Left kidney (tissue), 2 donors: ENCODE data around the gene TALDO1. TPM values are rescaled to one million over a fixed set of nuclear protein-coding genes. Genes with fewer than 3 reads are reported as not detected.
"Not testable (repeated sequence)": the region's sequence is repeated elsewhere in the genome, so short reads cannot be mapped to it uniquely, and the experiment has no call there.

ENCODE experiments used
- DNase-seq: peaks from one replicate; pipeline ENCODE4 v3.0.0-alpha.2; 2013
- polyA plus RNA-seq: library from polyadenylated mRNA; unstranded; fragments of 120-200 nt; gene quantifications from one replicate; pipeline ENCODE4 v1.2.1, GENCODE V29; 2013; ENCODE audit not compliant: insufficient read length

TALDO1 gene
- polyA plus RNA-seq, 1 donor, result 116 TPM

DNA sequence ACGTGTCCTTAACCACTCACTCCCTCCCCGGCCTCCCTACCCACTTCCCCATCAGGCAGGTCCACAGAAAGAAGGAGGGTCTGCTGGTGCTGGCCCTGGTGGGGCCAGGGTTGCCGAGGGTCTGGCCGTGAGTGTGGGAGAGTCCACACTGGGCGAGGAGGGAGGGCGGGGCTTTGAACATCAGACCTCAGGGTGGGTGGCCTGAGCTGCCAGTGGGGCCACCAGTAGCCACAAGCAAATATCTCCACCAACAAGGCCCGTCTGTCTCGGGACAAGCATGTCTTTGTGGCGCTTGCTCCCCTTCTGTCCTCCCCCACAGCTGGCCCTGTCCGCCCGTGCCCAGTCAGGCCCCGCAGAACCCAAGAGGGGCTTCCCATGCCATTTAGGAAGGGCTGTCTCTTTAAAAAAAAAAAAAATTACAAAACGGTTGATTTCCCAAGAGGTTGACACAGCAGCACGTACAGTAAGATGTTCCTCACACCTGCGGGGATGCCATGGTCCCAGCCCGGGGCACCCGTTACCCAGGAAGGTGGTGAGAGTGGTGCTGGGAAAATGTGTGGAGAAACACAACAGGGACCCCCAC is 17.7 kb upstream of the TALDO1 start:
- no peak for DNase-seq

DNA sequence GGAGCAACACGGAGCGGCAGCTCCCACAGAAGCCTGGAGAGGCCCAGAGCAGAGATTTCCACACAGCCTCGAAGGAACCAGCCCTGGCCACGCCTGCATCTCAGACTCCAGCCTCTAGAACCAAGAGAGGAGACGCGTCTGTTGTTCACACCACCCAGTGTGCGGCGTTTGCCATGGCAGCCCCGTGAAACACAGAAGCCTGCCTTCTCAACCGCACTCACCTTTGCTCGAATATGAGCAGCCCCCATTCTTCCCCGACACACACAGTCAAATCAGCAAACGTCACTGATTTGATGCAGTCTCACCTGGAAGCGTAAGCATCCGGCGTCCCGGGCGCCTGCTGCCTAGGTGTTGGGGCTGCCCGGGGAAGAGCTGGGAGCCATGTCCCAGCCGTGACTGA is 14.2 kb upstream of the TALDO1 start:
- DNase-seq, result no peak

- DNase-seq, result not testable (repeated sequence)
Observed at GRCh38 chr11:734541-734940, 12.7 kb upstream of the TALDO1 start.

DNA sequence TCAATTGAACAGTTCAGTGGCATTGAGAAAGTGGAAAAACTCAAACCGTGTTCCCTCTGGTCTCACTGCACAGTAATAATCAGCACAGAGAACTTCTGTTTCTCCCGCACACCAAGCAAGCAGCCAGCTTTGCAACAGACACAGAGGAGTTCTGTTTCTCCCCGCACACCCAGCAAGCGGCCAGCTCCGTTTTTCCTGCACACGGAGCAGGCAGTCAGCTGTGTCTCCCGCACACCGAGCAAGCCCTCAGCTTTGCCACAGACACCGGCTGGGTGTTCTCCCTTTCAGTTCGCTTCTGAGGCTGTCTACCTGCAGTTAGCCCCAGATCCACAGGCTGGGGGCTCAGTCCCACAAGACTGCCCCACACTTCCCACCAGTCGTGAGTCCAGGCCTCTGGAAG is 9.9 kb upstream of the TALDO1 start:
- DNase-seq, result no peak

GRCh38 chr11:737899-738298 is 9.4 kb upstream of the TALDO1 start:
- not testable (repeated sequence) for DNase-seq

GRCh38 chr11:742156-742546 is 5.1 kb upstream of the TALDO1 start:
- DNase-seq, result no peak

- no peak for DNase-seq
Observed at GRCh38 chr11:742571-743201, 4.6 kb upstream of the TALDO1 start.

DNA sequence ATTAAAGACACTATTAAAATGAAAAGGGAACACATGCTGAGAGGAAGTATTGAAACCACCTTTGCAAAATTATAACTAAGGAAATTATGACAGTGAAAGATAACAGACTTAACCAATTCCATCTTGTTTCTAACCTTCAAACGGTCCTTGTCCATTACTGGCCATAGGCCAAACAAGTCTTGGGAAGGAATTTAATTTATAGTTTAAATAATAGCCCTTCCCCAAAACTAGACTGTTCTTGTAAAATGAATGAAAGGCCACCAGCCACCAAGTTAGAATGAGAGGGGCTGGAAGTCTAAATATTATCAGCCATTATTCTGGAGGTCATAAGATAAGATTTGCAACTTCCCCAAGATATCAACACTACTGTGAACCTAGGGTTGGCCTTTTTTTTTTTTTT is 1.8 kb upstream of the TALDO1 start:
- no peak for DNase-seq

- no peak for DNase-seq
Observed at GRCh38 chr11:746289-747157, 741 bp upstream of the TALDO1 start.

- DNase-seq, result no peak
Observed at GRCh38 chr11:748007-748359, 719 bp downstream of the TALDO1 start.

- DNase-seq, result no peak
Observed at GRCh38 chr11:749731-750130, 2.5 kb downstream of the TALDO1 start.

GRCh38 chr11:760236-760635 is 13.0 kb downstream of the TALDO1 start:
- DNase-seq, result no peak

DNA sequence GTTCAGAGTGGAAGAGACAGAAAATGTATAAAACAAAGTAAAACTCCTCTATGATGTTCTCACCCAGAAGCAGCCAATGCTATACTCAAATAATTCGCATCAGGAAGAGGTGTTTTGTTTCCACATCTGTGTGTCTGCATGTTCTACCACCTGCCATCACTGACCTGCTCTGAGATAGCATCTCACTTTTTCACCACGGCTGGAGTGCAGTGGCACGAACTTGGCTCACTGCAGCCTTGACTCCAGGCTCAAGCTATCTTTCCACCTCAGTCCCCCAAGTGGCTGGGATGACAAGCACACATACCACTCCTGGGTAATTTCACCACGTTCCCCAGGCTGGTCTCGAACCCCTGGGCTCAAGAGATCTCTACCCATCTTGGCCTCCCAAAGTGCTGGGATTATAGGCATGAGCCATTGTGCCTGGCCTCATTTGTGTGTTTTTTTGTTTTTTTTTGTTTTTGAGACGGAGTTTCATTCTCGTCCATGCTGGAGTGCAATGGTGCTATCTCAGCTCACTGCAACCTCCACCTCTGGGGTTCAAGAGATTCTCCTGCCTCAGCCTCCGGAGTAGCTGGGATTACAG is 14.4 kb downstream of the TALDO1 start:
- no peak for DNase-seq

- no peak for DNase-seq
Observed at GRCh38 chr11:762421-763072, 15.3 kb downstream of the TALDO1 start.

DNA sequence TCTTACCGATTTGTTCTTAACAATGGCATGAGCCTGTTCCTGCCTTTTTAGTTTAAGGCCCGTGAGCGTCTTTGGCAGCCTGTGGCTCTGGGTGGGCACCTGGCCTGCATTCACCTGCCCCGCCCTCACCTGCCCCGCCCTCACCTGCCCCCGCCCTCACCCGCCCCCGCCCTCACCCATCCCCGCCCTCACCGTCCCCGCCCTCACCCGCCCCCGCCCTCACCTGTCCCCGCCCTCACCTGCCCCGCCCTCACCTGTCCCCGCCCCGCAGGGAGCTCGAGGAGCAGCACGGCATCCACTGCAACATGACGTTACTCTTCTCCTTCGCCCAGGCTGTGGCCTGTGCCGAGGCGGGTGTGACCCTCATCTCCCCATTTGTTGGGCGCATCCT is 15.8 kb downstream of the TALDO1 start:
- no peak for DNase-seq

DNA sequence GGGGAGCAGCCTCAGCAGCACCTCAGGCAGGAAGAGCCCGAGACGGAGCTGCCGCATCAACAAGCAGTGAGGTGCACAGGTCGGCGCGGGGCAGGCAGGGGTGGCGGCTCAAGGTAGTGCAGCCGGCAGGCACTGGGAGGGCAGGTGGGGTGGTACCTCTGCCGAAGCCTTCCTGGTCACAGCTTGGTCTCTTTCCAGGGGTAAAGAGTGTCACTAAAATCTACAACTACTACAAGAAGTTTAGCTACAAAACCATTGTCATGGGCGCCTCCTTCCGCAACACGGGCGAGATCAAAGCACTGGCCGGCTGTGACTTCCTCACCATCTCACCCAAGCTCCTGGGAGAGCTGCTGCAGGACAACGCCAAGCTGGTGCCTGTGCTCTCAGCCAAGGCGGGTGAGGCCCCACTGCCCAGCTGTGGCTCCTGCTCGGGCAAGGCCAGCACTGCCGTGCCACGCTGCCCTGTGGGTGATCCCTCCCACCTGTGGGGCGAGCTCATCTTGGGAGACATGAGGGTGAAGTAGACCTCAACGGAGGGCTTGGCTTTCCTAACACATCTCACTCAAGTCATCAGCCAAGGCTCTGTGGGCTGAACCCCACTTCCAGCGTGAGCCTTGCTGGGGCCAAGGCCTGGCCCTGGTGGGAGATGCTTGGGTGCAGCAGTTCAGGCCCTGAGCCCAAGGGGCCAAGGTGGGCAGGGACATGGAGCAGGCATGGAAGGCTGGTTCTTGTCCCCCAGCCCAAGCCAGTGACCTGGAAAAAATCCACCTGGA is 16.5 kb downstream of the TALDO1 start:
- DNase-seq, result no peak

GRCh38 chr11:764322-765024 is 17.2 kb downstream of the TALDO1 start:
- DNase-seq, result no peak

DNA sequence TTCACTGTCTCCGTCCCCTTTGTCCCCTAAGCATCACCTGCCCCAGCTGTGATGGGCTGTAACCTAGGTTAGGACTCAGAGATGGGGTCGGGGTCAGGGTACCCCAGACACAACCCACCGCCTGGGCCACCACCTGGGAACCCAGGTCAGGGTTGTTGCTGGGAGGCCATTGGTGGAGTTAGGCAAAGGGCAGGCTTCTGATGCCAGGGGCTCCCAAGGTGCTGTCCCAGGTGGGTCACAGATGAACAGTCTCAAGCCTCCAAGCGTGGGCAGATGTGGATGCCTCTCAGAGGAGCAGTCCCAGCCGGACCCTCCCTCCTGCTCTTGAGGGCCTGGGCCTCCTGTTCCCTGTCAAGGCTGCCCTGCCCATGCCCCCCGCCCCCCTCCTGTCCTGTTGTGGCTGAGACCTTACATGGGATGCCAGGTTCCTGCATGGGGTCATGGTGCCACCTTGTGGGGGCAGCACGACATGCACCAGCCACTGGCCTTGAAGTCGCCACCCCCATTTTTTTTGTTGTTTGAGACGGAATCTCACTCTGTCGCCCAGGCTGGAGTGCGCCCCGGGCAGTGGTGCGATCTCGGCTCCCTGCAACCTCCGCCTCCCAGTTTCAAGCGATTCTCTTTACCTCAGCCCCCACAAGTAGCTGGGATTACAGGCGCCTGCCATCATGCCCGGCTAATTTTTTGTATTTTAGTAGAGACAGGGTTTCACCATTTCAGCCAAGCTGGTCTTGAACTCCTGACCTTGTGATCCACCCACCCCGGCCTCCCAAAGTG is 17.9 kb downstream of the TALDO1 start:
- DNase-seq, result no peak

- no peak for DNase-seq
Observed at GRCh38 chr11:765802-766091, 18.5 kb downstream of the TALDO1 start.

DNA sequence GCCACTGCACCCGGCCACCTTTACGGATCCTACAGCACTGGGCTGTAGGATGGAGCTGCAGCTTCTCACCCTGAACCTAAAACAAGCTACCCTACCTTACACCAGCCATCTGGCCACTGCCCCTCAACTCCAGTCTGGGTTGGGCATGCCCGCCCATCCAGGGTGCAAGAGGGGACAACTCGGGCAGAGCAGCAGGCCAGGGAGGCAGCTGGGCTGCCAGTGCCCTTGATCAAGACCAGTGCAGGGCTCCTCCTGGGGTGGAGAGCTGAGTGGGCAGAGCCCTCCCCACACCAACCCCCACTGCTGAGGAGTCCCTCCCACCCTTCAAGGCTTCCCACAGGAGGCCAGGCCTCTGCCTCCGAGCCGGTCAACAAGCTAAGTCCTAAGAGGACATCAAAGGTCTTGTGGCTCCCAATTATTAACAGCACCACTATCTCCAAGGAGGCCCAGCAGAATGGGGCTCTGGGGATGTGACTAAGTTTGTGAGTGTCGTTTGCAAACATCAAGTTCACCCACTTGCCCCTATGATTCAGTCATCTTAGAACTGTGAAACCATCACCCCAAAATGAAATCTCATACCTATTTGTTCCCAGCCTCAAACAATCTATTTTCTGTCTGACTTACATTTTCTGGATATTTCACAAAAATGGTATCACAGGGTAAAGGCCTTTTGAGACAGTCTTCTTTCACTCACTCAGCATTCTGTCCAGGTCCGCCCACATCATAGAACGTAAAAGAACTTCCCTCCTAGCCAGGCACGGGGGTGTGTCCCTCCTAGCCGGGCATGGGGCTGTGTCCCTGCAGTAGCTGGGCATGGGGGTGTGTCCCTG is 19.1 kb downstream of the TALDO1 start:
- DNase-seq, result no peak
